Muscle layer of duodenum (tissue), 2 donors: ENCODE measurements around the gene MICAL2.

ENCODE experiments used
- H3K27ac ChIP-seq: one replicate; pipeline ENCODE4 v1.7.0; 2013; ENCODE audit warnings: mild to moderate bottlenecking, low read length
- H3K27me3 ChIP-seq: one replicate; pipeline ENCODE4 v1.7.0; 2013; ENCODE audit warnings: low read depth, mild to moderate bottlenecking, control low read depth, low read length
- H3K36me3 ChIP-seq, 2 donors: one replicate each; pipeline ENCODE4 v1.7.0; 2013; ENCODE audit warnings: low read length in 2 of 2, control low read depth in 1 of 2, mild to moderate bottlenecking in 1 of 2; ENCODE audit not compliant: insufficient read depth in 2 of 2, control insufficient read depth in 1 of 2
- H3K4me1 ChIP-seq, 2 donors: one replicate each; pipeline ENCODE4 v1.7.0; 2013; ENCODE audit warnings: low read length in 2 of 2, mild to moderate bottlenecking in 2 of 2, control low read depth in 1 of 2, moderate library complexity in 1 of 2; ENCODE audit not compliant: insufficient read depth in 2 of 2, control insufficient read depth in 1 of 2
- H3K4me3 ChIP-seq, 2 donors: one replicate each; pipeline ENCODE4 v1.7.0; 2013; ENCODE audit warnings: low read length in 2 of 2, low read depth in 1 of 2, mild to moderate bottlenecking in 1 of 2
- H3K9me3 ChIP-seq, 2 donors: one replicate each; pipeline ENCODE4 v1.7.0; 2013; ENCODE audit warnings: low read length in 2 of 2, control low read depth in 1 of 2, mild to moderate bottlenecking in 1 of 2; ENCODE audit not compliant: control insufficient read depth in 1 of 2
- donor health status: healthy.

Gene MICAL2

DNA sequence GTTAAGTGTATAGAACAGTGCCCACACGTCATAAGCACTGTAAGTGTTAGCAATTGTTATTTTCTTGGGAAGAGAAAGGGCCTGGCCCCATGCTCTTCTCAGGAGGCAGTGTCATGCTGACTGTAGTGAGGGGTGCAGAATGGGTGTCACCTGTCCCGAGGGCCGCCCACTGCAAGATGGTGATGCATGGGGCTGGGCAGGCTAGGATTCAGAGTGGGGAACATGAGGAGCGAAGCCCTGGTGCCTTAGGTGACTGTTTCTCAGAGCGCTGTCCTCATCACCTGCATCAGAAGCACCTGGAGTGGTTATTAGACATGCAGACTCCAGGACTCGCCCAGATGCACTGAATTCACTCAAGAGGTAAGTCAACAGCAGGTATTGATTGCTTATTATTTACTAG is 166.0 kb downstream of the MICAL2 start:
- H3K36me3 ChIP-seq, result no peaks in the 10 kb centered on the region
- H3K4me3 ChIP-seq, result no peak overlapping the region
- no peaks in the 10 kb centered on the region for H3K9me3 ChIP-seq
- H3K27me3 ChIP-seq, result no peaks in the 10 kb centered on the region
- H3K4me1 ChIP-seq, result no peaks in the 10 kb centered on the region
- H3K27ac ChIP-seq, result no peak overlapping the region

DNA sequence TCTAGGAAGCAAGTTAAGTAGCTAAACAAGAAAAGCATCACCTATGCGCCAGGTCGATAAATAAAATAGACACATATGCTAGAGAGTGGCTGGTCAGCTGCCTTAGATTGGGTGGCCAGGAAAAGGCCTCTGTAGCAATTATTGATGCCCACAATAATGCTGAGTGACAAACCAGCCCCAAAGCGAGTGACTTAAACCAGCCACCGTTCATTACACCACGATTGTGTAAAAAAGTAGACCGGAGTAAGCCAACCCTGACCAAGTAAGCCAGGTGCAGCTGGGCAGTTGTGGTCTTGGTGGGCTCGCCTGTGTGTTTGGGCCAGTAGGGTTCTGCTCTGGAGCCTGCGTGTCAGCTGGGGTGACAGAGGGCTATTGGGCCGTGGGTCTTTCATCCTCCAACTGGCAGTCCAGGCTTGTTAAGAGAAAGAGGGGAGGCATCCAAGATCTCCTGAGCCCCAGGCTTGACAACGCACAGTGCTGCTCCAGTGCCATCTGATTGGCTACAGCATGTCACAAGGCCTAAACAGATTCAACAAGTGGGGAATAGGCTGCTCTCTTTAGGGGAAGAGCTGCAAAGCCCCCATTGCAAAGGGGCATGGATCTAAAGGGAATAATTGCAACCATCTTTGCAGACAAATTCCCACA is 166.6 kb downstream of the MICAL2 start:
- H3K27ac ChIP-seq, result no peak overlapping the region
- H3K36me3 ChIP-seq, result no peaks in the 10 kb centered on the region
- no peaks in the 10 kb centered on the region for H3K9me3 ChIP-seq
- no peaks in the 10 kb centered on the region for H3K4me1 ChIP-seq
- no peaks in the 10 kb centered on the region for H3K27me3 ChIP-seq
- no peak overlapping the region for H3K4me3 ChIP-seq

DNA sequence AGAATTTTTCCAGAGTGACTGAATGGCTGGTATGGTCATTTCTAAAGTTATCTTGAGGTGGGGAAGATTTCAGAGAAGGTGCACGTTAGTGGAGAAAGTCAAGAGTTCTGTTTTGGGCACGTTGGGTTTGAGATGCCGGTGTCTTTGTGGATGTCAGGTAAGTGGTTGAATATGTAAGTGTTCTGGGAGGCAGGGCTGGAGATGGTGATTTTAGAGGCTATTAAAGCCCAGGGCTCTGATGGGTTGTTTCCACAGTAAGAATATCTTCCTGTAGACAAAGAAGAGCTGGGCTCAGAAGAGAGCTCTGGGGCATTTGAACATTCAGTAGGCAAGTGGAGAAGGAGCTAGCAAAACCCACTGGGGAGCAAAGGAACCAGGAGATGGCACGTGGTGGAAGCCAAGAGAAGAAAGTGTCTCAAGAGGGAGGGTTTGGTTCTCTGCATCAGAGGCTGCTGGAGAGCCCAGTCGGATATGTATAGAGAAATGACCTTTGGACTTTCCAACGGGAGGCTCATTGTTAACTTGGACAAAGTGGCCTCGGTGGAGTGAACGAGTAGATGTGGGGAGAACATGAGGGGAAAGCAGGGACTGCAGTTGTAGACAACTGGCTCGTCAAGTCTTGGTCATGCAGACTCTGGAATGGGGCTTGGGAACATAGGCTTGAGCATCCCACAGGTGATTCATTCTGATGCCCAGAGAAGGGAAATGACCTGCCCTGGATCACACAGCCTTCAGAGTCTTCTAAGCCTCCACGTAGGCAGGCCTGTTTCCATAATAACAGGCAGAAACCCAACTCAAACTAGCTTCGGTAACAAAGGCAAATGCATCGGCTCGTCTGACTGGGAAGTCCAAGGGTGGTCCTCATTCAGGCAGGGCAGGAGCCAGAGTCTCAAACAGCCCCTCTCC is 168.6 kb downstream of the MICAL2 start:
- no peaks in the 10 kb centered on the region for H3K36me3 ChIP-seq
- H3K4me3 ChIP-seq, result no peak overlapping the region
- no peak overlapping the region for H3K27ac ChIP-seq
- H3K27me3 ChIP-seq, result no peaks in the 10 kb centered on the region
- H3K4me1 ChIP-seq, result no peaks in the 10 kb centered on the region
- H3K9me3 ChIP-seq, result no peaks in the 10 kb centered on the region

DNA sequence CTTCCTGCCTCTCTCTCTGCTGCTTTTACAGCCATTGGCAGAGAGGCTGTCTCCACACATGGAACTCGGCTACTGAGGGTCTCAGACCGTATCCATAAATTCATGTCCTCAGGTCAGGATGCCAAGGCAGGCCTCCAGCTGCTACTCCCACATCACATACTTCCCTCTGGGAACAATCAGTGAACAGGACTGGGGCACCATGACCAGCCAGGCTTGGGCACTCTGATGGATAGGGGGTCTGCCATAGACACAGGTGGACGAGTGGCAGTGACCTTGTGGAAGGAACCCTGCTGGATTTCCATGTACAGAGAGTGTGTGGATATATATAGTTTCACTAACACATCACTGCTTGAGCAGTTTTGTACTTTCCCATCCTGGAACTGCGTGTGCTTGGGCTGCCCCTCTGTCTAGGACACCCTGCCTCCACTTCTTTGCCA is 169.3 kb downstream of the MICAL2 start:
- H3K27ac ChIP-seq, result no peak overlapping the region

DNA sequence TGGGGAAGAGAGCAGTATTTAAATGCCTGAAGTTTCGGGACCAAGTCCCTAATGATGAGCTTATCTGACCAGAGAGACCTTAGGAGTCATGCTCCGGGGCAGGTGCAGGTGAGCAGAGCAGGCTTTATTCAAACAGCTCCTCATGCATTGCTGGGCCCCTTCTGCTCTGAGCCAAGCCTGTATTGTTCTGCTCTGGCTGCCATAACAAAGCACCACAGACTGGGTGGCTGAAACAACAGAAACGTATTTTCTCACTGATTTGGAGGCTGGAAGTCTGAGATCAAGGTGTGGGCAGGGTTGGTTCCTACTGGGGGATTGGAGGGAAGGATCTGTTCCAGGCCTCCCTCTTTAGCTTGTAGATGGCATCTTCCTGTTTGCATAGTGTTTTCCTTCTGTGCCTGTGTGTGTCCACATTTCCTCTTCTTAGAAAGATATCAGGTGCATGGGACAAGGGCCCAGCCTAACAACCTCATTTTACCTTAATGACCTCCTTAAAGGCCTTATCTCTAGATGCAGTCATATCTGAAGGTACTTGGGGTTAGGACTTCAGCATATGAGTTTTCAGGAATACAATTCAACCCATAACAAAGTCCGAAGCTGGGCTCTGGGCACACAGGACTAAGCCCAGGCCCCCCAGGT is 169.9 kb downstream of the MICAL2 start:
- Histone ChIP-seq H3K36me3 (no peaks in the 10 kb centered on the region), H3K9me3 (no peaks in the 10 kb centered on the region), H3K4me1 (no peaks in the 10 kb centered on the region), H3K27me3 (no peaks in the 10 kb centered on the region), H3K27ac (no peak overlapping the region), H3K4me3 (no peak overlapping the region)

More for the DNA sequence above, 169.3 kb downstream of the MICAL2 start:
- Histone ChIP-seq H3K36me3 (no peaks in the 10 kb centered on the region), H3K9me3 (no peaks in the 10 kb centered on the region), H3K4me3 (no peak overlapping the region), H3K4me1 (no peaks in the 10 kb centered on the region), H3K27me3 (no peaks in the 10 kb centered on the region)

DNA sequence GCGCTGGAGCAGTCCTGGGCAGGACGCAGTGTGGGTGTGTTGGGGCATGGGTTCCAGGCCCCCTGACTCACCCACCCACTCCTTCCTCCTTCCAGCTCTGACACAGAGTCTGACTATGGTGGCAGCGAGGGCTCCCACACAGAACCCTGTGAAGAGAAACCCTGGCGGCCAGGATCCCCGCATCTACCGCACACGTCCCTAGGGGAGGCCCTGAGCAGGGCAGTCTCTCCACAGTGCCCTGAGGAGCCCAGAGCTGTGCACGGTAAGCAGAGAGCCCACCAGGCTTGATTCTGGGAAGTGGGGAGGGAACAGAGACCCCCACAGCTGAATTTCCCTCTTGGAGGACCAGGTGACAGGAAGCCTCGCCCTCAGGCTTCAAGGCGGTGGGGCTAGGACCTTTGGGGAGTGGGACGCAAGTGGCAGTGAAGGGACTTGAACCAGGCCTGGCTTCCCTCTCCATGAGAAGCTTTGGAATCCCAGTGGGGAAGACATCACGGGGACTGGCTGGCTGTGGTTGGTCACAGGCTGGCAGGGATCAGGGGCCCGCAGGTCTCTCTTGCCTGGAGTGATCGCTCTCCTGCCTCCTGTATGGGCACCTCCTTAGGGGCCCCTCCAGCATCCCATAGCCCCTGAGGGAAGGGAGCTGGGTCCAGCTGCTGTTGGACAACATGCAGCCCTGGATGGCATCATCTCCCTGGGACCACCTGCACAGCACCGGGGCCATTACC is 170.6 kb downstream of the MICAL2 start:
- Histone ChIP-seq H3K27ac (no peak overlapping the region), H3K4me3 (no peak overlapping the region), H3K9me3 (no peaks in the 10 kb centered on the region)

DNA sequence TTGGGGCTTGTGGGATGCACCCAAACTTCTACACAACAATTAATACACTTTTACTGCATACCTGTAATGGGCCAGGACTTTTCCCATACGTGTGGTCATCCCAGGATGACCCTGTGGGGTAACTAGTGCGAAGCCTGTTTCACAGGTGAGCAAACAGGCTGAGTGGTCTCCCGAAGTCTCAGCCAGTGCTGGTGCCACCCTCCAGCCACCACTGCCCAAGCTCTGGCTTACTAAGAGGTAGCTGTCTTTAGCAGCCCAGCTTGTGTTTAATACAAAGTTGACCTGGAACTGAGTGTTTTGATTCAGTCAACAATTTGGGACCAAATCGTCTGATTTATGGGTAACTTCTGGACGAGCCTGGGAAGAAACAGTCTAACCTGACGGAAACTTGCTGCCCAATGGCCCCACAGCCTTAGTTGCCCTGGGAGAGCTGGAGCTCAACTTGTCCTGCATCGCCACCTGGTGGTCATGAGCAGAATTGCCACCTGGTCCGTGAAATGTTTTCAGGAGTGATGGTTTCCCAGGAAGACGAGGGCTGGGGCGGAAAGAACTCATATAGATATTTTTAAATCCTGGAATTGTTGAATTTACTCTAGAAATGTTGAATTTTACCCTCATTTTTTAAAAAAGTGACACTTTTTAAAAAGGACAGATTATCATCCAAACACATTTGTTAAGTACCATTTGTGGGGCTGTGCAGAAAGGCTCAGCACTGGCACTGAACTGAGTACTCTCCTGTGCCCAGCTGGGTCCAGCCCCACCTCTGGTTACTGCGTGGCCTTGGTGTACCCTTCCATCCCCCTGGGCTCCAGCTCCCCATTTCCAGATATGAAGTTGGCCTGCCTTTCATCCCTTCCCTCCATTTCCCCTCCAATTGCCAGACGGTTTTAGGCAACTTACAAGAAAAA is 171.4 kb downstream of the MICAL2 start:
- Histone ChIP-seq H3K36me3 (no peaks in the 10 kb centered on the region), H3K4me1 (peaks cover 8 to 12% of the 10 kb centered on the region in 2 donors), H3K27me3 (no peaks in the 10 kb centered on the region), H3K27ac (no peak overlapping the region), H3K9me3 (no peaks in the 10 kb centered on the region), H3K4me3 (no peak overlapping the region)

More for the DNA sequence above, 170.6 kb downstream of the MICAL2 start:
- peaks cover 4% of the 10 kb centered on the region in 2 donors for H3K4me1 ChIP-seq
- H3K27me3 ChIP-seq, result no peaks in the 10 kb centered on the region
- H3K36me3 ChIP-seq, result no peaks in the 10 kb centered on the region

DNA sequence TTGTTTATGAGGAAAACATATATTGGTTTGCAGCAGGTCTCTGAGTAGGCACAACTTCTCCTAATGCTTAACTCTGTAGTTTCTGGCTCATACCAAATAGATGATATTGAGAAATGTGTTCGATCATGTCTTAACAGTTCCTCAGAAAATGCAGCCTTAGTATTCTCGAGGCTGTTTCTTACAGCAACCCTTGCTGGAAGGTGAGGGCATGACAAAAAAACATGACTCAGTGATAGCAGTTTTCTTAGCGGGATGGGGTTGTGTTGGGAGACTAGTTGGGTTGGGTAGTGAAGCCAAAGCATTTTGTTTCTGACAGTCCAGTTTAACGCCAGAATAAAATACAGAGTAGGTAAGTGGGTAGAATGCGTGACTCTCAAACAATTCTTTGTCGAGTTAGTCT is 172.3 kb downstream of the MICAL2 start:
- no peak overlapping the region for H3K27ac ChIP-seq

DNA sequence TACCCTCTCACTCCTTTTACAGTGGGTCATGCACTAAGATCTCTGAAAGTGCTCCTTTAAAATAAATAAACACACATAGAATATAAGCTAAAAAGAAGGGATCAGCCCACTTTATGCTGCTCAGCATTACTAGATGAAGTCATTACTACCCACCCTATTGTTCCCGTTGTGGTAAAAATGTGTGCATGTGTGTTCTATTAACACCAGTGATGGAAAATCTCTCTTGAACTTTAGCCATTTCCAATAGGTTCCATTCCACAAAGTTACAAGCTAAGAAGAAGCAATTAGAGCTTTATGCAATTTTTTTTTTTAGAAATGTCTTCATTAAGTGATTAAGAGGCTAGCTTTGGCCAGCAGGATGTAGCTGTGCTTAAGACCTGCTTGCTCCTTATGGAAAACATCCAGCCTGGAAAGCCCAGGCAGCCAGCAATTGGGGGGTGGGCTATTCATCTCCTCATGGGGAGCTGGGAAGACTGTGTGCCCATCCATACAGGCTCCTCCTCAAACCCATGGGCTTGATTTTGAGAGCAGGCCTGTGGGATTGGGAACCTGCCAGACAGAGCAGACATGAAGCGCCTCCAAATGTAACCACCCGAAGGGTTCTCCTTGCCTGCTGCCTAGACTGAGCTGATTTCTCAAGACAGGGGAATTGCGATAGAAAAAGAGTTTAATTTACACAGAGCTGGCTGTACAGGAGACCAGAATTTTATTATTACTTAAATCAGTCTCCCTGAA is 174.1 kb downstream of the MICAL2 start:
- no peaks in the 10 kb centered on the region for H3K9me3 ChIP-seq
- no peaks in the 10 kb centered on the region for H3K27me3 ChIP-seq
- H3K4me3 ChIP-seq, result no peak overlapping the region
- H3K4me1 ChIP-seq, result peaks cover 14 to 29% of the 10 kb centered on the region in 2 donors
- H3K27ac ChIP-seq, result no peak overlapping the region
- H3K36me3 ChIP-seq, result peaks cover 0 to 9% of the 10 kb centered on the region in 2 donors

More for the DNA sequence above, 172.3 kb downstream of the MICAL2 start:
- H3K4me1 ChIP-seq, result peaks cover 14 to 17% of the 10 kb centered on the region in 2 donors
- no peak overlapping the region for H3K4me3 ChIP-seq
- H3K9me3 ChIP-seq, result no peaks in the 10 kb centered on the region
- peaks cover 0 to 5% of the 10 kb centered on the region in 2 donors for H3K36me3 ChIP-seq
- no peaks in the 10 kb centered on the region for H3K27me3 ChIP-seq

DNA sequence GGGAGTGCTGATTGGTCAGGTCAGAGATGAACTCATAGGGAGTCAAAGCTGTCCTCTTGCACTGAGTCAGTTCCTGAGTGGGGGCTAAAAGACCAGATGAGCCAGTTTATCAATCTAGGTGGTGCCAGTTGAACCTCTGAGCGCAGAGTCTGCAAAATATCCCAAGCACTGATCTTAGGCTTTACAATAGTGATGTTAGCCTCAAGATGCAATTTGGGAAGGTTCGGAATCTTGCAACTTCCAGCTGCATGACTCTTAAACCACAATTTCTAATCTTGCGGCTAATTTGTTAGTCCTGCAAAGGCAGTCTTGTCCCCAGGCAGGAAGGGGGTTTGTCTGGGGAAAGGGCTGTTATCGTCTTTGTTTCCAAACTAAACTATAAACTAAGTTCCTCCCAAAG is 174.7 kb downstream of the MICAL2 start:
- Histone ChIP-seq H3K4me1 (peaks cover 14 to 29% of the 10 kb centered on the region in 2 donors), H3K9me3 (no peaks in the 10 kb centered on the region), H3K27me3 (no peaks in the 10 kb centered on the region), H3K4me3 (no peak overlapping the region), H3K36me3 (peaks cover 0 to 9% of the 10 kb centered on the region in 2 donors), H3K27ac (no peak overlapping the region)
